GM08714 (cell line): ENCODE data around the gene CMTR2.

Source experiments
- H3K4me3 ChIP-seq: fragments of 200-500 bp; sonication (Bioruptor generic); 2 replicates; pipeline ENCODE4 v1.5.1; 2014; ENCODE audit warnings: mild to moderate bottlenecking, low read length, inconsistent platforms
- ZNF274 ChIP-seq: IDR thresholded peaks from 2 replicates; pipeline ENCODE4 v1.6.1; 2012; ENCODE audit warnings: mild to moderate bottlenecking, low read depth, low read length

The CMTR2 gene

GRCh38 chr16:71254832-71255525, 34.2 kb downstream of the CMTR2 start:
- TF ChIP-seq ZNF274: no peak
- H3K4me3 ChIP-seq: no peak overlapping the region

- TF ChIP-seq ZNF274: no peak
- H3K4me3 ChIP-seq: no peak overlapping the region
These were observed 38.6 kb downstream of the CMTR2 start for GRCh38 chr16:71250461-71251235.

- TF ChIP-seq ZNF274: no peak
- H3K4me3 ChIP-seq: no peak overlapping the region
These were observed 39.8 kb downstream of the CMTR2 start for GRCh38 chr16:71249399-71249798.

- TF ChIP-seq ZNF274: no peak
- no peak overlapping the region for H3K4me3 ChIP-seq
These were observed 41.7 kb downstream of the CMTR2 start for GRCh38 chr16:71247478-71247877.

GRCh38 chr16:71246309-71246708, 42.9 kb downstream of the CMTR2 start:
- H3K4me3 ChIP-seq: no peak overlapping the region
- no peak for TF ChIP-seq ZNF274

- H3K4me3 ChIP-seq: no peak overlapping the region
- TF ChIP-seq ZNF274: no peak
These were observed 44.7 kb downstream of the CMTR2 start for GRCh38 chr16:71244521-71244920.

- H3K4me3 ChIP-seq: no peak overlapping the region
- TF ChIP-seq ZNF274: no peak
These were observed 46.6 kb downstream of the CMTR2 start for GRCh38 chr16:71242601-71243000.

- H3K4me3 ChIP-seq: no peak overlapping the region
- no peak for TF ChIP-seq ZNF274
These were observed 47.2 kb downstream of the CMTR2 start for GRCh38 chr16:71242036-71242435.
